IMR-90 (cell line): ENCODE data around the gene NMUR1. TPM values are rescaled to one million over a fixed set of nuclear protein-coding genes. Genes with fewer than 3 reads are reported as not detected.

Source experiments
- ATAC-seq: fragments of 200-7000 bp; cut with Tn5 transposase; 2 replicates; pipeline ENCODE4 v1.9.1; 2020; ENCODE audit warnings: low read depth, mild to moderate bottlenecking, moderate library complexity
- BruUV-seq: library from RNA; stranded (reverse); fragments of 400-500 nt; replicated peaks from 2 replicates; lab custom pipeline; 2021; lab: Mats Ljungman, UMichigan
- CTCF ChIA-PET: fragments of 300-600 bp; formaldehyde crosslinking; extraction: SDS; loops from one replicate; lab custom pipeline; 2021; ENCODE audit warnings: antibody characterized with exemption; lab: Yijun Ruan, JAX
- POLR2A ChIA-PET: fragments of 300-600 bp; sonication (Branson Sonifier 250); formaldehyde crosslinking; loops from one replicate; lab custom pipeline; 2022; ENCODE audit warnings: antibody characterized with exemption; ENCODE audit not compliant: unreplicated experiment; lab: Charles Lee
- DNase-seq: peaks from one replicate; pipeline ENCODE4 v3.0.0; 2013
- H2AFZ ChIP-seq: replicated peaks from 2 replicates; pipeline ENCODE3; 2013; ENCODE audit warnings: low read length, mild to moderate bottlenecking; ENCODE audit not compliant: poor library complexity
- H2AK5ac ChIP-seq: 2 replicates; pipeline ENCODE4 v1.6.1; 2013; ENCODE audit warnings: low read depth, low read length, inconsistent platforms
- H2AK9ac ChIP-seq: replicated peaks from 2 replicates; pipeline ENCODE3; 2013; ENCODE audit warnings: mild to moderate bottlenecking, low read depth, low read length, moderate library complexity; ENCODE audit not compliant: poor library complexity
- H2BK120ac ChIP-seq: 2 replicates; pipeline ENCODE4 v1.6.1; 2013; ENCODE audit warnings: low read depth, low read length, inconsistent platforms
- H2BK15ac ChIP-seq: 3 replicates; pipeline ENCODE4 v1.6.1; 2013; ENCODE audit warnings: low read depth, low read length, inconsistent platforms
- H2BK20ac ChIP-seq: 2 replicates; pipeline ENCODE4 v1.6.1; 2013; ENCODE audit warnings: low read depth, mild to moderate bottlenecking, inconsistent platforms, low read length, moderate library complexity
- H2BK5ac ChIP-seq: 2 replicates; pipeline ENCODE4 v1.6.1; 2013; ENCODE audit warnings: mild to moderate bottlenecking, low read depth, low read length, inconsistent platforms; ENCODE audit not compliant: poor library complexity, severe bottlenecking
- H3K14ac ChIP-seq: replicated peaks from 2 replicates; pipeline ENCODE4 v1.6.1; 2013; ENCODE audit warnings: low read depth, low read length, inconsistent platforms
- H3K18ac ChIP-seq: 2 replicates; pipeline ENCODE4 v1.6.1; 2013; ENCODE audit warnings: low read depth, low read length, control low read depth
- H3K23ac ChIP-seq: 2 replicates; pipeline ENCODE4 v1.6.1; 2013; ENCODE audit warnings: low read depth, low read length, inconsistent platforms
- H3K27ac ChIP-seq: 2 replicates; pipeline ENCODE4 v1.5.1; 2013; ENCODE audit warnings: mild to moderate bottlenecking, control low read depth, low read length; ENCODE audit not compliant: insufficient read depth
- H3K27me3 ChIP-seq: 2 replicates; pipeline ENCODE4 v1.6.1; 2013; ENCODE audit warnings: low read length; ENCODE audit not compliant: control insufficient read depth, insufficient read depth
- H3K36me3 ChIP-seq: 2 replicates; pipeline ENCODE4 v1.6.1; 2013; ENCODE audit warnings: low read length, mixed read lengths; ENCODE audit not compliant: control insufficient read depth, insufficient read depth
- H3K4ac ChIP-seq: 2 replicates; pipeline ENCODE4 v1.6.1; 2013; ENCODE audit warnings: low read depth, low read length, inconsistent platforms
- H3K4me1 ChIP-seq: 2 replicates; pipeline ENCODE4 v1.6.1; 2013; ENCODE audit warnings: low read length, mixed read lengths; ENCODE audit not compliant: control insufficient read depth, insufficient read depth
- H3K4me2 ChIP-seq: 2 replicates; pipeline ENCODE4 v1.6.1; 2013; ENCODE audit warnings: low read depth, mild to moderate bottlenecking, control low read depth, low read length, moderate library complexity
- H3K4me3 ChIP-seq: 2 replicates; pipeline ENCODE4 v1.5.1; 2013; ENCODE audit warnings: low read depth, mild to moderate bottlenecking, control low read depth, low read length, moderate library complexity; ENCODE audit not compliant: insufficient read depth
- H3K56ac ChIP-seq: 2 replicates; pipeline ENCODE4 v1.6.1; 2013; ENCODE audit warnings: low read length, inconsistent platforms; ENCODE audit not compliant: insufficient read depth; ENCODE audit errors: extremely low read depth
- H3K79me1 ChIP-seq, 2 experiments: 2 replicates each; pipeline ENCODE4 v1.6.1; 2013; ENCODE audit warnings: low read length in 2 of 2, inconsistent platforms in 1 of 2, low read depth in 1 of 2
- H3K9ac ChIP-seq: 2 replicates; pipeline ENCODE4 v1.6.1; 2013; ENCODE audit warnings: low read depth, low read length, control low read depth
- H3K9me1 ChIP-seq: 2 replicates; pipeline ENCODE4 v1.6.1; 2013; ENCODE audit warnings: low read length, inconsistent platforms; ENCODE audit not compliant: insufficient read depth
- H3K9me3 ChIP-seq: 2 replicates; pipeline ENCODE4 v1.6.1; 2013; ENCODE audit warnings: low read length; ENCODE audit not compliant: control insufficient read depth, insufficient read depth
- H4K20me1 ChIP-seq: 2 replicates; pipeline ENCODE4 v1.6.1; 2013; ENCODE audit warnings: low read length, inconsistent platforms; ENCODE audit not compliant: insufficient read depth
- H4K5ac ChIP-seq: 2 replicates; pipeline ENCODE4 v1.6.1; 2013; ENCODE audit warnings: mild to moderate bottlenecking, low read depth, low read length, control low read depth
- H4K8ac ChIP-seq, 2 experiments: 2 replicates each; pipeline ENCODE4 v1.6.1; 2013; ENCODE audit warnings: low read depth in 2 of 2, low read length in 2 of 2, control low read depth in 1 of 2, inconsistent platforms in 1 of 2
- H4K91ac ChIP-seq: 2 replicates; pipeline ENCODE4 v1.6.1; 2013; ENCODE audit warnings: low read depth, low read length, inconsistent platforms; ENCODE audit not compliant: insufficient read depth
- BHLHE40 ChIP-seq: fragments of 150-350 bp; IDR thresholded peaks from 2 replicates; pipeline ENCODE4 v1.6.1; 2016; ENCODE audit warnings: mild to moderate bottlenecking, low read depth, low read length
- CEBPB ChIP-seq: IDR thresholded peaks from 2 replicates; pipeline ENCODE4 v1.6.1; 2012; ENCODE audit warnings: low read depth, low read length, improper control_type of control experiment
- CHD1 ChIP-seq: IDR thresholded peaks from 2 replicates; pipeline ENCODE4 v1.6.1; 2012; ENCODE audit warnings: low read depth, low read length, improper control_type of control experiment
- CTCF ChIP-seq: conservative IDR thresholded peaks from 2 replicates; pipeline ENCODE4 v1.5.1; 2012; ENCODE audit warnings: mild to moderate bottlenecking, low read depth, low read length, improper control_type of control experiment
- FOS ChIP-seq: fragments of 150-350 bp; IDR thresholded peaks from 2 replicates; pipeline ENCODE4 v1.6.1; 2016; ENCODE audit warnings: low read depth, low read length
- MAFK ChIP-seq: IDR thresholded peaks from 2 replicates; pipeline ENCODE4 v1.6.1; 2012; ENCODE audit warnings: low read depth, low read length, improper control_type of control experiment
- MAZ ChIP-seq: IDR thresholded peaks from 2 replicates; pipeline ENCODE4 v1.6.1; 2012; ENCODE audit warnings: low read depth, mild to moderate bottlenecking, low read length, improper control_type of control experiment, moderate library complexity, borderline replicate concordance
- MXI1 ChIP-seq: IDR thresholded peaks from 2 replicates; pipeline ENCODE4 v1.6.1; 2012; ENCODE audit warnings: low read depth, mild to moderate bottlenecking, low read length, moderate library complexity, borderline replicate concordance
- NFE2L2 ChIP-seq: fragments of 150-350 bp; IDR thresholded peaks from 2 replicates; pipeline ENCODE4 v1.6.1; 2016; ENCODE audit warnings: low read depth, mild to moderate bottlenecking, low read length
- POLR2A ChIP-seq: IDR thresholded peaks from 2 replicates; pipeline ENCODE4 v1.6.1; 2012; ENCODE audit warnings: mild to moderate bottlenecking, low read depth, low read length
- RAD21 ChIP-seq: IDR thresholded peaks from 2 replicates; pipeline ENCODE4 v1.6.1; 2012; ENCODE audit warnings: low read length, improper control_type of control experiment
- RCOR1 ChIP-seq: IDR thresholded peaks from 2 replicates; pipeline ENCODE4 v1.6.1; 2012; ENCODE audit warnings: mild to moderate bottlenecking, low read length, improper control_type of control experiment; ENCODE audit not compliant: insufficient replicate concordance
- RFX5 ChIP-seq: IDR thresholded peaks from 2 replicates; pipeline ENCODE4 v1.8.0; 2012; ENCODE audit warnings: low read depth, mild to moderate bottlenecking, low read length, moderate library complexity
- SMC3 ChIP-seq: fragments of 150-350 bp; IDR thresholded peaks from 2 replicates; pipeline ENCODE4 v1.6.1; 2016; ENCODE audit warnings: low read depth, mild to moderate bottlenecking, antibody characterized with exemption, low read length, moderate library complexity
- WGBS, 2 experiments: methylation state at CpG; one replicate each; pipeline versions ENCODE4 v1.1.5 to v1.1.7; 2013; ENCODE audit warnings: missing lambda C conversion rate in 2 of 2; ENCODE audit not compliant: insufficient read length in 1 of 2; ENCODE audit errors: extremely low coverage in 2 of 2; 5-methylcytosine and 5-hydroxymethylcytosine counted together
- dilution Hi-C: fragments of 300-500 bp; cut with HindIII; formaldehyde crosslinking; loops from one replicate; pipeline ENCODE4 v1.14.3; 2018; ENCODE audit warnings: low sequenced_read_pairs; ENCODE audit not compliant: unreplicated experiment
- in situ Hi-C: fragments of 300-500 bp; cut with MboI; formaldehyde crosslinking; loops from 3 replicates; pipeline ENCODE4 v1.14.3; 2019; ENCODE audit warnings: low sequenced_read_pairs, inconsistent platforms, mixed read lengths
- intact Hi-C: fragments of 100-400 bp; cut with micrococcal nuclease; formaldehyde crosslinking; loops from 2 replicates; pipeline ENCODE4 v1.10.0; 2022
- polyA plus RNA-seq, 3 experiments: library from polyadenylated mRNA; depleted of rRNA; stranded (reverse); fragments of >200 nt; gene quantifications; 2 replicates each; pipeline ENCODE4 v1.2.3, GENCODE V29; 2012; ENCODE audit warnings: low replicate concordance in 1 of 3
- total RNA-seq: library from RNA; depleted of rRNA; stranded (reverse); fragments of >200 nt; gene quantifications from 2 replicates; pipeline ENCODE4 v1.2.3, GENCODE V29; 2012
- TF ChIP-seq, protein P1 (sequence below): fragments of 150-350 bp; IDR thresholded peaks from 2 replicates; pipeline ENCODE4 v1.6.1; 2017; ENCODE audit warnings: mild to moderate bottlenecking, antibody characterized with exemption, low read length, low read depth
- TF ChIP-seq, protein P2 (sequence below): fragments of 150-350 bp; IDR thresholded peaks from 2 replicates; pipeline ENCODE4 v1.6.1; 2016; ENCODE audit warnings: low read depth, mild to moderate bottlenecking, low read length, moderate library complexity, borderline replicate concordance

Gene NMUR1
- total and polyA plus RNA-seq, 2 of the 4 experiments (the other 2 are of a cell fraction) = not detected

- no peak overlapping the region for H2BK5ac ChIP-seq
- no peak overlapping the region for H4K91ac ChIP-seq
- in situ Hi-C loops = loop anchor here (5.0 kb wide), 1 partner anchor 84 kb away; no protein-coding TSS in a partner anchor
- no peaks in the 10 kb centered on the region for H3K9me3 ChIP-seq
- H2AFZ ChIP-seq = no peak overlapping the region
- no peak for ATAC-seq
- dilution Hi-C loops = no loop called here
- BruUV-seq = no TSS peak
- H3K4me3 ChIP-seq = no peak overlapping the region
- no peak overlapping the region for H3K4ac ChIP-seq
- no peak overlapping the region for H2BK15ac ChIP-seq
- no peak overlapping the region for H2AK5ac ChIP-seq
- H3K4me1 ChIP-seq = peaks cover 9% of the 10 kb centered on the region
- H4K8ac ChIP-seq = no peak overlapping the region
- no peak overlapping the region for H3K14ac ChIP-seq
- 0 out of 4 replicates have a peak, but pooled peaks cover 0 to 3% of the 10 kb centered on the region in 2 experiments for H3K79me1 ChIP-seq
- H4K5ac ChIP-seq = no peak overlapping the region
- H4K20me1 ChIP-seq = no peaks in the 10 kb centered on the region
- H3K4me2 ChIP-seq = no peak overlapping the region
- WGBS, 2 experiments = 100% methylated on average over 1 of the region's 5 CpGs; no CpG with 5 or more reads in 1 of the 2 experiments
- TF ChIP-seq MAZ (no peak), RCOR1 (no peak), CEBPB (no peak), NFE2L2 (no peak), FOS (no peak), RFX5 (no peak), CHD1 (no peak), SMC3 (no peak), BHLHE40 (no peak), CTCF (no peak), MAFK (no peak), RAD21 (no peak), POLR2A (no peak), MXI1 (no peak)
- TF ChIP-seq, protein P1, sequence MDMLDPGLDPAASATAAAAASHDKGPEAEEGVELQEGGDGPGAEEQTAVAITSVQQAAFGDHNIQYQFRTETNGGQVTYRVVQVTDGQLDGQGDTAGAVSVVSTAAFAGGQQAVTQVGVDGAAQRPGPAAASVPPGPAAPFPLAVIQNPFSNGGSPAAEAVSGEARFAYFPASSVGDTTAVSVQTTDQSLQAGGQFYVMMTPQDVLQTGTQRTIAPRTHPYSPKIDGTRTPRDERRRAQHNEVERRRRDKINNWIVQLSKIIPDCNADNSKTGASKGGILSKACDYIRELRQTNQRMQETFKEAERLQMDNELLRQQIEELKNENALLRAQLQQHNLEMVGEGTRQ = no peak
- TF ChIP-seq, protein P2, sequence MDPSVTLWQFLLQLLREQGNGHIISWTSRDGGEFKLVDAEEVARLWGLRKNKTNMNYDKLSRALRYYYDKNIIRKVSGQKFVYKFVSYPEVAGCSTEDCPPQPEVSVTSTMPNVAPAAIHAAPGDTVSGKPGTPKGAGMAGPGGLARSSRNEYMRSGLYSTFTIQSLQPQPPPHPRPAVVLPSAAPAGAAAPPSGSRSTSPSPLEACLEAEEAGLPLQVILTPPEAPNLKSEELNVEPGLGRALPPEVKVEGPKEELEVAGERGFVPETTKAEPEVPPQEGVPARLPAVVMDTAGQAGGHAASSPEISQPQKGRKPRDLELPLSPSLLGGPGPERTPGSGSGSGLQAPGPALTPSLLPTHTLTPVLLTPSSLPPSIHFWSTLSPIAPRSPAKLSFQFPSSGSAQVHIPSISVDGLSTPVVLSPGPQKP = no peak
- intact Hi-C loops = no loop called here
- no peak overlapping the region for H2BK20ac ChIP-seq
- H3K27ac ChIP-seq = no peak overlapping the region
- no peak for DNase-seq
- CTCF ChIA-PET = interaction anchor here (1.6 kb wide), 1 partner anchor 42 kb away, joined by 8 read pairs; no protein-coding TSS in a partner anchor
- POLR2A ChIA-PET = no interaction called here
- H3K36me3 ChIP-seq = no peaks in the 10 kb centered on the region
- no peak overlapping the region for H3K18ac ChIP-seq
- H3K56ac ChIP-seq = no peak overlapping the region
- no peak overlapping the region for H3K23ac ChIP-seq
- H3K27me3 ChIP-seq = peaks cover 2% of the 10 kb centered on the region; the same call in 1 of the 2 replicates
- H3K9ac ChIP-seq = no peak overlapping the region
- H2BK120ac ChIP-seq = no peak overlapping the region
- H2AK9ac ChIP-seq = no peak overlapping the region
- no peaks in the 10 kb centered on the region; the same call in 1 of the 2 replicates for H3K9me1 ChIP-seq
Measured at GRCh38 chr2:231518771-231519170, 11.5 kb downstream of the NMUR1 start.
